Measurements from ENCODE around the gene CRIM1. TPM values are rescaled to one million over a fixed set of nuclear protein-coding genes. Genes with fewer than 3 reads are reported as not detected.

The CRIM1 gene
- total and polyA plus RNA-seq, 2 of the 8 experiments (the other 6 are each of a cell fraction or from before 2014, with no cell fraction given) = 9.4 to 28.4 TPM

GRCh38 chr2:36477746-36478145 is 122.2 kb downstream of the CRIM1 start:
- Histone ChIP-seq H3K36me3 (ENCODE audit: control insufficient read depth in 2 of 4, insufficient read depth in 4 of 4, low read length in 3 of 4) (peaks cover 3 to 57% (median 44%) of the 10 kb centered on the region in 4 experiments), H3K79me2 (ENCODE audit: control insufficient read depth in 1 of 2, insufficient read depth in 2 of 2, low read length in 2 of 2) (peaks cover 0 to 23% of the 10 kb centered on the region in 2 experiments; a peak in 2 of 4 replicates), H2BK20ac (ENCODE audit: low read length) (no peak overlapping the region), H3K27me3 (replicated peaks in 1 of 4; ENCODE audit: control insufficient read depth in 3 of 4, extremely low read depth in 1 of 4, insufficient read depth in 3 of 4, low read length in 3 of 4) (no peaks in the 10 kb centered on the region), H3K56ac (replicated peaks; ENCODE audit: insufficient read length, low read depth, low read length) (no peak overlapping the region), H3K4me1 (replicated peaks in 1 of 4; ENCODE audit: control insufficient read depth in 3 of 4, insufficient read depth in 4 of 4, low read length in 3 of 4) (peaks cover 0 to 4% (median 2%) of the 10 kb centered on the region in 4 experiments; a peak in 3 of 7 replicates), H3K4me2 (ENCODE audit: insufficient read depth in 1 of 2, low read depth in 2 of 2, low read length in 2 of 2) (no peak overlapping the region), H3K23me2 (ENCODE audit: low read depth, low read length) (no peaks in the 10 kb centered on the region), H2BK15ac (ENCODE audit: low read length) (no peak overlapping the region), H3K18ac (ENCODE audit: extremely low read depth, low read length) (no peak overlapping the region), H4K8ac (ENCODE audit: extremely low read depth, insufficient read depth, low read length) (no peak overlapping the region), H3K27ac (ENCODE audit: low read depth, low read length) (no peak overlapping the region), H3K4ac (replicated peaks; ENCODE audit: insufficient read length, low read depth, low read length) (no peak overlapping the region), H3K9ac (replicated peaks in 1 of 4; ENCODE audit: extremely low read depth in 1 of 4, low read depth in 3 of 4, low read length in 3 of 4) (no peak overlapping the region), H3K9me3 (ENCODE audit: insufficient read depth in 2 of 2, low read depth in 1 of 2, low read length in 1 of 2) (peaks cover 6 to 14% of the 10 kb centered on the region in 2 experiments; a peak in 3 of 4 replicates), H2BK12ac (ENCODE audit: low read depth, low read length) (no peak overlapping the region), H4K5ac (ENCODE audit: insufficient read length, low read depth, low read length) (no peak overlapping the region), H2AFZ (ENCODE audit: low read length) (no peak overlapping the region), H3K14ac (ENCODE audit: insufficient read length) (no peak overlapping the region), H3K79me1 (ENCODE audit: low read depth, low read length) (no peaks in the 10 kb centered on the region), H2AK5ac (ENCODE audit: low read depth, low read length) (no peak overlapping the region), H3K4me3 (ENCODE audit: extremely low read depth in 1 of 4, insufficient read depth in 2 of 4, low read depth in 3 of 4, low read length in 4 of 4) (no peak overlapping the region), H2BK5ac (ENCODE audit: low read depth, low read length) (no peak overlapping the region), H4K91ac (replicated peaks; ENCODE audit: insufficient read length, low read length) (no peak overlapping the region), H2BK120ac (replicated peaks; ENCODE audit: low read depth, low read length) (no peak overlapping the region), H4K20me1 (replicated peaks in 1 of 2; ENCODE audit: control insufficient read depth in 1 of 2, insufficient read depth in 2 of 2, low read length in 2 of 2) (peaks cover 0 to 2% of the 10 kb centered on the region in 2 experiments), H3K23ac (ENCODE audit: insufficient read length) (no peak overlapping the region)
- FAIRE-seq (no peak), DNase-seq (ENCODE audit: low read depth in 1 of 2, low spot score in 2 of 2) (no peak)
- ChIA-PET POLR2A (ENCODE audit: partially characterized antibody) (no interaction called here), CTCF (ENCODE audit: partially characterized antibody) (no interaction called here)
- WGBS, 2 experiments (ENCODE audit: extremely low coverage in 1 of 2, insufficient coverage in 1 of 2, insufficient read length in 1 of 2, insufficient replicate concordance in 2 of 2, low coverage in 1 of 2, low lambda C conversion rate in 2 of 2, missing lambda C conversion rate in 1 of 2) = 91% methylated on average over 2 of the region's 2 CpGs; no CpG with 5 or more reads in 1 of the 2 experiments
- TF ChIP-seq KDM5A (IDR thresholded peaks at IDR 0.05; ENCODE audit: low read length) (no peak), SIN3A (conservative IDR thresholded peaks at IDR 0.05 in 1 of 2, IDR thresholded peaks at IDR 0.05 in 1 of 2; ENCODE audit: low read depth in 1 of 2, low read length in 2 of 2) (no peak), SP1 (IDR thresholded peaks at IDR 0.05; ENCODE audit: low read depth, low read length) (no peak), EGR1 (IDR thresholded peaks at IDR 0.05; ENCODE audit: borderline replicate concordance, low read depth, low read length) (no peak)
